HFF-Myc (cell line): ENCODE results near the gene SPG7.

ENCODE experiments used
- DNase-seq: peaks from one replicate; pipeline ENCODE4 v3.0.0-alpha.2; 2011; ENCODE audit warnings: low read depth; ENCODE audit errors: extremely low read depth
- H3K4me3 ChIP-seq: replicated peaks from 2 replicates; pipeline ENCODE4 v1.5.1; 2011; ENCODE audit warnings: low read depth, mild to moderate bottlenecking, control low read depth, low read length
- TF ChIP-seq, protein P1 (sequence below): IDR thresholded peaks from 2 replicates; pipeline ENCODE4 v1.5.1; 2012; ENCODE audit warnings: mild to moderate bottlenecking, low read depth, low read length, control low read depth; ENCODE audit errors: missing control alignments

Gene SPG7

DNA sequence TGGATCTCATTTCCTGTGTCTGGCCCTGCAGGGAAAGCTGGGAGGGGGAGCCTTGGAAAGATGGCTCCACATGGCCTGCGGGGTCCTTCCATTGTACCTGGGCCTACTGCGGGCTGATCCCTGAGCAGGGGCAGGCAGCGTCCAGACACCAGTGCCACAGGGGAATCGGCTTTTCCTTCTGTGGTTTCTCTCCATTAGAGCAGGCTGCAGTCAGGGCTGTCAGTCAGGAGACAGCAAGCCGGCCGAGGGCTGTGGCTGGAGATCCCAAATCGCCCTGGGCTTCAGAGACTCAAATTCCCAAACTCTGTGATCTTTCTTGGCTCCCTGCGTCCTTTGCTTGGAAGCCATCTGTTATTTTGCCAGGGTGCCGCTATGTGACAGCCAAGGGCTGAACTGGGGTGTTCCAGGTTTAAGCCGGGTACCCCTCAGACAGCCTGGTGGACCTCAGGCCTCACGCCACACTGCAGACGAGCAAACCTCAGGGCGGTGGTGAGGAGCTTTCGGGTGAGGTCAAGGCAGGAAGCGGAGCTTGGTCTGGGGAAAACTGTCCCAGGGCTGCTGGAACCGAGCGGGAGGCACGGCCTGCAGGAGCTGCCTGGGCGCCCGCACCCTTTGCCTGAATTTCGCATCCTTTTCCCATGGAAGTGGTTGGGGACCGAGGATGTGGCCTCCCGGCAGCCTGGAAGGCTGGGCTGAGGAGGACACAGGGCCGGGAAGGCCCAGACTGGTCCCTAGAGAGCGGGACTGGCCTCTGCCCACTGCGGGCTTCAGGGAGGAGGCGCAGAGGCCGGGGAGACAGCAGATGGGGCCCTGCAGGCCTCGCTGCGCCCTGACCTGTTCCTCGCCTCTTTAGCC, 65.8 kb downstream of the SPG7 start:
- H3K4me3 ChIP-seq: no peak overlapping the region
- TF ChIP-seq, protein P1, sequence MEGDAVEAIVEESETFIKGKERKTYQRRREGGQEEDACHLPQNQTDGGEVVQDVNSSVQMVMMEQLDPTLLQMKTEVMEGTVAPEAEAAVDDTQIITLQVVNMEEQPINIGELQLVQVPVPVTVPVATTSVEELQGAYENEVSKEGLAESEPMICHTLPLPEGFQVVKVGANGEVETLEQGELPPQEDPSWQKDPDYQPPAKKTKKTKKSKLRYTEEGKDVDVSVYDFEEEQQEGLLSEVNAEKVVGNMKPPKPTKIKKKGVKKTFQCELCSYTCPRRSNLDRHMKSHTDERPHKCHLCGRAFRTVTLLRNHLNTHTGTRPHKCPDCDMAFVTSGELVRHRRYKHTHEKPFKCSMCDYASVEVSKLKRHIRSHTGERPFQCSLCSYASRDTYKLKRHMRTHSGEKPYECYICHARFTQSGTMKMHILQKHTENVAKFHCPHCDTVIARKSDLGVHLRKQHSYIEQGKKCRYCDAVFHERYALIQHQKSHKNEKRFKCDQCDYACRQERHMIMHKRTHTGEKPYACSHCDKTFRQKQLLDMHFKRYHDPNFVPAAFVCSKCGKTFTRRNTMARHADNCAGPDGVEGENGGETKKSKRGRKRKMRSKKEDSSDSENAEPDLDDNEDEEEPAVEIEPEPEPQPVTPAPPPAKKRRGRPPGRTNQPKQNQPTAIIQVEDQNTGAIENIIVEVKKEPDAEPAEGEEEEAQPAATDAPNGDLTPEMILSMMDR: no peak
- no peak for DNase-seq

DNA sequence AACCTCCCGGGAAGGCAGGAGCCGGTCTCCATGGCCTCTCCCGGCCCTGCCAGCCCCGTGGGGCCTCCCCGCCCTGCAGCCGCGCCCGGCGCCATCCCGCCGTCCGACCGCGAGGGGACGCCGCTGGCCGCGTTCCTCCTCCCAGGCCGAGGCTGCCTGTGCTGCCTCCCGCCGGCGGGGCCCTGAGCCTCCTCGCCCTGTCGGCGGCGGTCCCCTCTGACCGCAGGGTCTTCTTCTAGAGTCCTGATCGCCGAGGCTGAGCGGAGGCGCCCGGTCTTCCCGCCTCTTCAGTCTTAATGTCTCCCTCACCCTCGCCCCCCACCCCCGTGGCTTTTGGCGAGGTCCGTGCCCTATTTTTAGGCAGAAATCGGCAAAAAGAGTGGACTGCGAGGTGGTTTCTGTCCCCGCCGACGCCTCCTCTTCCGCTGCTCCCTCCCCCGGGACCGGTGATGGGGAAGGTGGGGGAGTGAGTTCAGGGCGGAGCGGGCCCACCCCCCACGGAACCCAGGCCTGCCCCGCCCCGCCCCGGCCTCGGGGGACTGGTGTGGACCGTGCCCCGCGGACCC, 66.6 kb downstream of the SPG7 start:
- H3K4me3 ChIP-seq: peak overlapping the region; percentile 77
- DNase-seq: no peak
- TF ChIP-seq, protein P1: peak; percentile 75

DNA sequence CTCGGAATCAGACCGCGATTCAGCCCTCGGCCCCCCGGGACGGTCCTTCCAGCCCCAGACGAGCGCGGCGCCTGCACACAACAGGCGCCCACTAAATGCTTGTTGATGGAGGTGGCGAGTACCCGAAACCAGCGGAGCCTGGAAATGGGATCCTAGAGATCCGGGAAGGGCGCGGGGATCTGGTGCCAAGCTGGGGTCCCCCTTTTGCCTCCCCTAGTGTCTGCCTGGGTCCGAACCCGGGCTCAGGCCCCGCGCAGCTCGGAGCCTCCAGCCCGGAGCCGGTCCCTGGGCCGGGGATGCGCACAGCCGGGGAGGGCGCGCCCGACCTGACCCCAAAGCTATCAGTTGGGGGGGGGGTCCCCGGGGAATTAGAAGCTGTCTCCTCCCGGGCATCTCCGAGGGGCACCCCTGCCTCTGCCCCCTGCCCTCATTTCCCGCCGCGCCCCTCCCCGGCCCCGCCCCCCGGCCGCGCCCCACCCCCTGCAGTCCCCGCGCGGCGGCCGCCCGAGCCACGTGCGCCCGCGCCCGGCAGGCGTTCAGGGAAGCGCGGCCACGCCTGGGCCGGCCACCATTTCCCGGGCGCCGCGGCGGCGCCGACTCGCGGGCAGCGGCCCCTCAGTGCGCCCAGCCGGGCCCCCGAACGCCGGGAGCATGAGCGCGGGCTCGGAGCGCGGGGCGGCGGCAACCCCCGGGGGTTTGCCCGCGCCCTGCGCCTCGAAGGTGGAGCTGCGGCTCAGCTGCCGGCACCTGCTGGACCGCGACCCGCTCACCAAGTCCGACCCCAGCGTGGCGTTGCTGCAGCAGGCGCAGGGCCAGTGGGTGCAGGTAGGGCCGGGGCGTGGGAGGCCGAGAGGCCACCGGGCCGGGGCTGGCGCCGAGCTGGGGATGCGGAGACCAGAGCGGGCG, 67.3 kb downstream of the SPG7 start, which contains the start of gene CPNE7:
CPNE7 (plus strand) TSS at position 512 of the 906 bp plus-strand sequence; CDS start at position 652, 140 bp downstream.
- TF ChIP-seq, protein P1: no peak
- DNase-seq: no peak
- peak within 1 kb of the TSS; percentile 77 for H3K4me3 ChIP-seq

DNA sequence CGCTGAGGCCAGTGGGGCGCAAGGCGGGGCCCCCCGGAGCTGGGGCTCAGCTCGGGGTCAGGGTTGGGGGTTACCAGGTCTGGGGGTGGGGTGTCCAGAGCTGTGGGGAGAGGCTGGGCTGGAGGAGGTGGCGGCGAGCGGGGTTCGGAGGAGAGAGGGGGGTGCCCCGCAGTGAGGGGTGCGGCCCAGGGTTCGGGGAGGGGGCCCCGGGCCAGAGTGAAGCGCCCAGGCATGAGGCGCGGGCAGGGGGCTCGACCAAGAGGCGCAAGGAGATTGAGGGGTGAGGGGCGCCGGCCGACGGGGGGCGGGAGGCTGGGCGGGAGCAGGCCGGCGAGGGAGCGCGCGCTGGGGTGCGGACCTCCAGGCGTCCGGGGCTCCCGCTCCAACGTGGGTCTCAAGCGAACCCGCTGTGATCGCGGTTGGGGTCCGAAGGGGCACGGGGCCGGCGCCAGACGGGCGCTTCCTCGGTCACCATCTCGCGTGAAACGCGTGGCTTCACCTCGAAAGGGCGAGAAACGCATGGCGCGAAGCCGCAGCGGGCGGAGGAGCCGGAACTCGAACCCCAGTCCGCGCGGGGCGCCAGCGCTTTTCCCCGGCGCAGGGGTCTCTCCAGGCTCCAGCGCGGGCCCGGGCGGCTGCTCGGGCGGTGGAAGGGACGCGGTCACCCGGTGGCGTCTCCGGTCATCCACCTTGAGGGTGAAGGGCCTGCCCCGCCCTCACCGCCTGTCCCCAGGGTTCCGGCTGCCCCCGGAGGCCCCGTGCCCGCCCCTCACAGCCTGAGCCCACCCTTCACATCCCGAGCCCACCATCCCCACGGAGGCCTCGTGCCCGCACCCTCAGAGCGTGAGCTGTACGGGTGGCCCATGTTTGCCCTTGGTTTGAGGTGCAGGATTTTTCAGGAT, 68.2 kb downstream of the SPG7 start:
- TF ChIP-seq, protein P1: no peak
- no peak for DNase-seq
- peak overlapping the region; percentile 77 for H3K4me3 ChIP-seq

DNA sequence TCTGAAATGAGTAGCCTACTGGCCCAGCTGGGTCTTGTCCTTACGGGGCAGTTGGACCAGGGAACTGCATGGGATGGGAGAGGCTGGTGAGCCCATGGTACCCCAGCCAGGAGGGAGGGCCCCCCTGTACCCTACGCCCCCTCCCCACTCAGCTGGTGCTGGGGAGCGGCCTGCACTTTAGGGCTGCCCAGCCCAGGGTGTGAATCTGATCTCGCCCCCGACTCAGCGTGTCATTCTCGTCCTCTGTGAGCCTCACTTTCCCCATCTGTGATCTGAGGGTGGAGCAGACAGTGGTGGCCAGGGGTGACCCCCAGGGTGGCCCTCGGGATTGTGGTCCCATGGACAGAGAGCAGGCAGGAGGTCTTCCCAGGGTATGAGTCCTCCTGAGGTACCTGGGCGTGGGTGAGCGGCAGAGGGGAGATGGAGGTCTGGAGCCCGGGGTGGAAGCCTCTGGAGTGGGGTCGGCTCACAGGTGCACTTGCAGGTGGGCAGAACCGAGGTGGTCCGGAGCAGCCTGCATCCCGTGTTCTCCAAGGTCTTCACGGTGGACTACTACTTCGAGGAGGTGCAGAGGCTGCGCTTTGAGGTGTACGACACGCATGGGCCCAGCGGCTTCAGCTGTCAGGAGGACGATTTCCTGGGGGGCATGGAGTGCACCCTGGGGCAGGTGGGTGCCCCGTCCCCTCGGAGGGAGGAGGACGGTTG, 69.0 kb downstream of the SPG7 start:
- TF ChIP-seq, protein P1: no peak
- no peak for DNase-seq
- H3K4me3 ChIP-seq: peak overlapping the region; percentile 77
